Neural cell (in vitro differentiated cells): ENCODE data around the gene PHOX2A. TPM values are rescaled to one million over a fixed set of nuclear protein-coding genes. Genes with fewer than 3 reads are reported as not detected.

Experiments used
- H2AFZ ChIP-seq: fragments of 200-600, 300-800 bp; sonication (generic), shearing (Covaris generic); 2 replicates; pipeline ENCODE4 v1.6.0; 2014; ENCODE audit warnings: low read depth, mild to moderate bottlenecking, antibody characterized with exemption, low read length, moderate library complexity
- H3F3A ChIP-seq: fragments of 200-600 bp; shearing (Covaris generic); 2 replicates; pipeline ENCODE4 v1.6.1; 2016; ENCODE audit warnings: mild to moderate bottlenecking, moderate library complexity, mixed read lengths, antibody characterized with exemption, low read length; ENCODE audit not compliant: insufficient read depth, poor library complexity, severe bottlenecking
- H3K27ac ChIP-seq: fragments of 200-600, 300-800 bp; sonication (generic), shearing (Covaris generic); 2 replicates; pipeline ENCODE4 v1.5.1; 2014; ENCODE audit warnings: mild to moderate bottlenecking, low read length, moderate library complexity
- H3K27me3 ChIP-seq: fragments of 300-800, 200-600 bp; sonication (generic), shearing (Covaris generic); 2 replicates; pipeline ENCODE4 v1.6.0; 2014; ENCODE audit warnings: mild to moderate bottlenecking, low read depth, low read length, moderate library complexity; ENCODE audit not compliant: insufficient read depth
- H3K36me3 ChIP-seq: fragments of 300-800, 200-600 bp; sonication (generic), shearing (Covaris generic); 2 replicates; pipeline ENCODE4 v1.5.1; 2014; ENCODE audit warnings: mild to moderate bottlenecking, antibody characterized with exemption, low read length, moderate library complexity; ENCODE audit not compliant: insufficient read depth
- H3K4me2 ChIP-seq: fragments of 300-800, 200-600 bp; sonication (generic), shearing (Covaris generic); 2 replicates; pipeline ENCODE4 v1.6.0; 2014; ENCODE audit warnings: mild to moderate bottlenecking, low read length
- H3K4me3 ChIP-seq: fragments of 300-800, 200-600 bp; sonication (generic), shearing (Covaris generic); 2 replicates; pipeline ENCODE4 v1.5.1; 2014; ENCODE audit warnings: mild to moderate bottlenecking, low read length, moderate library complexity
- H3K79me2 ChIP-seq: fragments of 200-600 bp; shearing (Covaris generic); replicated peaks from 2 replicates; pipeline ENCODE4 v1.6.0; 2014; ENCODE audit warnings: mild to moderate bottlenecking, low read length, moderate library complexity; ENCODE audit not compliant: insufficient read depth
- H3K9ac ChIP-seq: fragments of 300-800, 200-600 bp; sonication (generic), shearing (Covaris generic); 2 replicates; pipeline ENCODE4 v1.6.1; 2016; ENCODE audit warnings: mild to moderate bottlenecking, low read length, mixed read lengths
- H3K9me2 ChIP-seq: fragments of 200-600 bp; shearing (Covaris generic); 2 replicates; pipeline ENCODE4 v1.6.1; 2016; ENCODE audit warnings: mild to moderate bottlenecking, low read length, mixed read lengths; ENCODE audit not compliant: insufficient read depth
- H3K9me3 ChIP-seq: fragments of 200-600, 300-800 bp; sonication (generic), shearing (Covaris generic); 2 replicates; pipeline ENCODE4 v1.6.1; 2016; ENCODE audit warnings: mild to moderate bottlenecking, mixed run types, low read length, moderate library complexity, mixed read lengths
- H4K20me1 ChIP-seq: fragments of 200-600 bp; shearing (Covaris generic); 2 replicates; pipeline ENCODE4 v1.6.1; 2016; ENCODE audit warnings: mild to moderate bottlenecking, mixed run types; ENCODE audit not compliant: insufficient read depth
- EZH2 ChIP-seq: fragments of 200-600, 300-800 bp; shearing (Covaris generic), sonication (generic); IDR thresholded peaks from 2 replicates; pipeline ENCODE4 v1.6.1; 2014; ENCODE audit warnings: antibody characterized with exemption, low read length, borderline replicate concordance, mild to moderate bottlenecking; ENCODE audit not compliant: insufficient read depth, poor library complexity, severe bottlenecking
- POLR2AphosphoS5 ChIP-seq: IDR thresholded peaks from 2 replicates; pipeline ENCODE4 v1.6.1; 2012
- RAD21 ChIP-seq: fragments of 450-650 bp; conservative IDR thresholded peaks from 2 replicates; pipeline ENCODE4 v1.6.1; 2014; ENCODE audit warnings: antibody characterized with exemption, mild to moderate bottlenecking, moderate library complexity
- REST ChIP-seq: IDR thresholded peaks from 2 replicates; pipeline ENCODE4 v1.6.1; 2012; ENCODE audit warnings: borderline replicate concordance
- SMC3 ChIP-seq: fragments of 450-650 bp; conservative IDR thresholded peaks from 2 replicates; pipeline ENCODE4 v1.6.1; 2014; ENCODE audit warnings: antibody characterized with exemption, mild to moderate bottlenecking, moderate library complexity; ENCODE audit not compliant: poor library complexity
- TAF1 ChIP-seq: IDR thresholded peaks from 2 replicates; pipeline ENCODE4 v1.6.1; 2012; ENCODE audit warnings: low read depth
- polyA plus RNA-seq: library from polyadenylated mRNA; depleted of rRNA; stranded (reverse); fragments of >200 nt; gene quantifications from 2 replicates; pipeline ENCODE4 v1.2.3, GENCODE V29; 2014

PHOX2A gene
- polyA plus RNA-seq, 1 donor from 2014 or later = not detected

GRCh38 chr11:72234514-72234830 lies 9.5 kb downstream of the PHOX2A start:
- Histone ChIP-seq H3K36me3 (no peaks in the 10 kb centered on the region), H3K4me2 (no peak overlapping the region), H3K9ac (no peak overlapping the region), H3K9me3 (no peaks in the 10 kb centered on the region), H2AFZ (no peak overlapping the region), H3F3A (no peaks in the 10 kb centered on the region), H3K9me2 (no peaks in the 10 kb centered on the region), H4K20me1 (no peaks in the 10 kb centered on the region), H3K27ac (no peak overlapping the region), H3K79me2 (no peaks in the 10 kb centered on the region), H3K27me3 (peaks cover 14% of the 10 kb centered on the region), H3K4me3 (no peak overlapping the region)
- TF ChIP-seq REST = no peak

- Histone ChIP-seq H4K20me1 (no peaks in the 10 kb centered on the region), H3K4me3 (no peak overlapping the region), H3K27ac (no peak overlapping the region), H3K9ac (no peak overlapping the region), H2AFZ (no peak overlapping the region), H3K9me3 (no peaks in the 10 kb centered on the region), H3K79me2 (no peaks in the 10 kb centered on the region), H3K9me2 (no peaks in the 10 kb centered on the region), H3K4me2 (no peak overlapping the region), H3K27me3 (peaks cover 9% of the 10 kb centered on the region), H3K36me3 (no peaks in the 10 kb centered on the region), H3F3A (no peaks in the 10 kb centered on the region)
- TF ChIP-seq RAD21 (no peak), REST (no peak), TAF1 (no peak), SMC3 (no peak), EZH2 (no peak), POLR2AphosphoS5 (no peak)
Observed at GRCh38 chr11:72233773-72234513, 10.0 kb downstream of the PHOX2A start.
